SK-N-SH treated with all-trans-retinoic acid at 6 μM for 48 hours (cell line): ENCODE measurements around the gene EDN1.

Source experiments
- GLIS3 ChIP-seq: fragments of 250-450 bp; sonication (Bioruptor Pico); IDR thresholded peaks from 2 replicates; pipeline ENCODE4 v1.5.0; 2020; ENCODE audit warnings: mild to moderate bottlenecking, moderate library complexity
- ISL1 ChIP-seq: fragments of 250-450 bp; sonication (Bioruptor Pico); IDR thresholded peaks from 2 replicates; pipeline ENCODE4 v2.1.2; 2022; ENCODE audit warnings: mild to moderate bottlenecking, moderate library complexity
- OSR1 ChIP-seq: fragments of 250-450 bp; sonication (Bioruptor Pico); IDR thresholded peaks from 2 replicates; pipeline ENCODE4 v1.8.0; 2022; ENCODE audit warnings: moderate library complexity, mild to moderate bottlenecking, inconsistent platforms
- PPARA ChIP-seq: fragments of 250-450 bp; sonication (Bioruptor Pico); IDR thresholded peaks from 2 replicates; pipeline ENCODE4 v1.5.0; 2020; ENCODE audit warnings: mild to moderate bottlenecking, borderline replicate concordance
- TOX ChIP-seq: fragments of 250-450 bp; sonication (Bioruptor Pico); IDR thresholded peaks from 2 replicates; pipeline ENCODE4 v1.8.0; 2021; ENCODE audit warnings: mild to moderate bottlenecking, moderate library complexity, borderline replicate concordance
- ZFP3 ChIP-seq: fragments of 250-450 bp; sonication (Bioruptor Pico); IDR thresholded peaks from 2 replicates; pipeline ENCODE4 v1.5.0; 2020; ENCODE audit warnings: mild to moderate bottlenecking, moderate library complexity
- ZFP30 ChIP-seq: fragments of 450-650 bp; formaldehyde crosslinking; IDR thresholded peaks from 2 replicates; pipeline ENCODE4 v1.5.0; 2022; ENCODE audit warnings: mild to moderate bottlenecking, moderate library complexity
- ZNF70 ChIP-seq: fragments of 450-650 bp; formaldehyde crosslinking; IDR thresholded peaks from 2 replicates; pipeline ENCODE4 v1.5.0; 2020; ENCODE audit warnings: mild to moderate bottlenecking, moderate library complexity
- TF ChIP-seq, protein P1 (sequence below): fragments of 250-450 bp; sonication (Bioruptor Pico); IDR thresholded peaks from 2 replicates; pipeline ENCODE4 v1.8.0; 2020; ENCODE audit warnings: mild to moderate bottlenecking, moderate library complexity, borderline replicate concordance

DNA sequence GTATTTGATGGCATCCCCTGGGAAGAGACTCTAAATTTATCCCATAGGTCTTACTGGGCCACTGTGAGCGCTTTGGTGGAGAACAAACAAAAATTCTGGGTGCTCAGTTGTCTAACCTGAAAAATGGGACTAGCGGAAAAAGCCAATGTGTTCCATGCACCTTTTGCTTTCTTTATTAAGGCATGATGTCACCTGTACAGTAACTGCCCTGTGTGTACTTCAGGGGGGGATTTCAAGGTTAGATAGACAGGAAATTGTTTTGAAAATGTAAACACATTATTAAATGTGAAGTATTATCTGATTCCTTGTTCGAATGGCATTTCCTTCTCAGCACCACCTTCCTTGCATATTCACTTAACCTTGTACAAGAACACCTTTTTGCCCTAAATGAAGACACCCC, 1.2 kb upstream of the EDN1 start:
- TF ChIP-seq ZFP3 (CRISPR knock-in tag) (no peak), ISL1 (CRISPR knock-in tag) (no peak), OSR1 (CRISPR knock-in tag) (no peak), ZNF70 (no peak), GLIS3 (CRISPR knock-in tag) (no peak), ZFP30 (CRISPR knock-in tag) (no peak), PPARA (no peak), TOX (CRISPR knock-in tag) (no peak)
- TF ChIP-seq, protein P1, sequence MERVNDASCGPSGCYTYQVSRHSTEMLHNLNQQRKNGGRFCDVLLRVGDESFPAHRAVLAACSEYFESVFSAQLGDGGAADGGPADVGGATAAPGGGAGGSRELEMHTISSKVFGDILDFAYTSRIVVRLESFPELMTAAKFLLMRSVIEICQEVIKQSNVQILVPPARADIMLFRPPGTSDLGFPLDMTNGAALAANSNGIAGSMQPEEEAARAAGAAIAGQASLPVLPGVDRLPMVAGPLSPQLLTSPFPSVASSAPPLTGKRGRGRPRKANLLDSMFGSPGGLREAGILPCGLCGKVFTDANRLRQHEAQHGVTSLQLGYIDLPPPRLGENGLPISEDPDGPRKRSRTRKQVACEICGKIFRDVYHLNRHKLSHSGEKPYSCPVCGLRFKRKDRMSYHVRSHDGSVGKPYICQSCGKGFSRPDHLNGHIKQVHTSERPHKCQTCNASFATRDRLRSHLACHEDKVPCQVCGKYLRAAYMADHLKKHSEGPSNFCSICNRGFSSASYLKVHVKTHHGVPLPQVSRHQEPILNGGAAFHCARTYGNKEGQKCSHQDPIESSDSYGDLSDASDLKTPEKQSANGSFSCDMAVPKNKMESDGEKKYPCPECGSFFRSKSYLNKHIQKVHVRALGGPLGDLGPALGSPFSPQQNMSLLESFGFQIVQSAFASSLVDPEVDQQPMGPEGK (CRISPR knock-in tag), result no peak
